Thyroid gland (tissue), 4 donors: ENCODE data around the gene TNIK.

Experiments
- CTCF ChIP-seq, 6 experiments: fragments of 200-600 bp in 3 of 6; fragments of 450-650 bp in 3 of 6; sonication (generic) in 3 of 6; IDR thresholded peaks; one replicate each; pipeline ENCODE4 v1.5.1; 2016 to 2019; ENCODE audit warnings: antibody characterized with exemption in 6 of 6, mild to moderate bottlenecking in 2 of 6, inconsistent platforms in 1 of 6, moderate library complexity in 1 of 6
- POLR2A ChIP-seq, 2 donors: fragments of 450-650 bp; IDR thresholded peaks; one replicate each; pipeline ENCODE4 v1.6.1; 2017; ENCODE audit warnings: antibody characterized with exemption in 2 of 2, mild to moderate bottlenecking in 2 of 2, moderate library complexity in 1 of 2

- TF ChIP-seq POLR2A (IDR thresholded peaks at IDR 0.05), result no peak
- TF ChIP-seq CTCF (IDR thresholded peaks at IDR 0.05), result no peak
Observed at GRCh38 chr3:171068658-171069057, 391.5 kb downstream of the TNIK start.
